PC-9 (cell line): Measurements from ENCODE around the gene GATA3. TPM values are rescaled to one million over a fixed set of nuclear protein-coding genes. Genes with fewer than 3 reads are reported as not detected.

Experiments
- BruUV-seq: library from RNA; stranded (reverse); fragments of 400-500 nt; replicated peaks from 2 replicates; lab custom pipeline; 2021; lab: Mats Ljungman, UMichigan
- CTCF ChIA-PET: fragments of 300-600 bp; sonication (Branson Sonifier 250); formaldehyde crosslinking; loops from one replicate; lab custom pipeline; 2022; ENCODE audit warnings: antibody characterized with exemption; lab: Charles Lee
- POLR2A ChIA-PET: fragments of 300-600 bp; sonication (Branson Sonifier 250); formaldehyde crosslinking; loops from one replicate; lab custom pipeline; 2022; ENCODE audit warnings: antibody characterized with exemption; ENCODE audit not compliant: unreplicated experiment; lab: Charles Lee
- DNase-seq, 2 experiments: peaks; one replicate each; pipeline versions ENCODE4 v3.0.0 to v3.0.0-alpha.2; 2015 to 2022; ENCODE audit warnings: mixed read lengths in 1 of 2
- H2AFZ ChIP-seq: fragments of 200-600 bp; sonication (generic); 2 replicates; pipeline ENCODE4 v1.8.1; 2017; ENCODE audit warnings: antibody characterized with exemption
- H3F3A ChIP-seq: fragments of 200-600 bp; sonication (generic); 2 replicates; pipeline ENCODE4 v1.8.1; 2017; ENCODE audit warnings: antibody characterized with exemption, mild to moderate bottlenecking, low read depth; ENCODE audit not compliant: insufficient read depth
- H3K27ac ChIP-seq: fragments of 200-600 bp; sonication (generic); 2 replicates; pipeline ENCODE4 v1.6.1; 2016; ENCODE audit warnings: mixed run types
- H3K27me3 ChIP-seq: fragments of 200-600 bp; sonication (generic); 2 replicates; pipeline ENCODE4 v1.6.1; 2016; ENCODE audit warnings: low read depth, mixed run types; ENCODE audit not compliant: insufficient read depth
- H3K36me3 ChIP-seq: fragments of 200-600 bp; sonication (generic); 2 replicates; pipeline ENCODE4 v1.6.1; 2016; ENCODE audit warnings: low read depth, mixed run types
- H3K4me1 ChIP-seq: fragments of 200-600 bp; sonication (generic); replicated peaks from 2 replicates; pipeline ENCODE4 v1.6.1; 2016; ENCODE audit warnings: mixed run types; ENCODE audit not compliant: insufficient read depth
- H3K4me2 ChIP-seq: fragments of 200-600 bp; sonication (generic); 2 replicates; pipeline ENCODE4 v1.6.1; 2017; ENCODE audit warnings: mixed run types
- H3K4me3 ChIP-seq: fragments of 200-600 bp; sonication (generic); 2 replicates; pipeline ENCODE4 v1.6.1; 2016; ENCODE audit warnings: mixed run types
- H3K79me2 ChIP-seq: fragments of 200-600 bp; sonication (generic); 2 replicates; pipeline ENCODE4 v1.6.1; 2017; ENCODE audit warnings: low read depth, mixed run types
- H3K9me2 ChIP-seq: fragments of 200-600 bp; sonication (generic); 2 replicates; pipeline ENCODE4 v1.8.1; 2017; ENCODE audit warnings: mild to moderate bottlenecking; ENCODE audit not compliant: insufficient read depth
- H3K9me3 ChIP-seq: fragments of 200-600 bp; sonication (generic); 2 replicates; pipeline ENCODE4 v1.8.1; 2016; ENCODE audit warnings: low read depth; ENCODE audit not compliant: insufficient read depth
- H4K20me1 ChIP-seq: fragments of 200-600 bp; sonication (generic); 2 replicates; pipeline ENCODE4 v1.8.1; 2017; ENCODE audit not compliant: insufficient read depth
- EZH2 ChIP-seq: fragments of 200-600 bp; sonication (generic); IDR thresholded peaks from 2 replicates; pipeline ENCODE4 v1.8.0; 2017; ENCODE audit warnings: antibody characterized with exemption, low read depth
- intact Hi-C: fragments of 100-400 bp; cut with micrococcal nuclease; formaldehyde crosslinking; loops from one replicate; pipeline ENCODE4 v1.10.0; 2022; ENCODE audit not compliant: unreplicated experiment
- total RNA-seq: library from RNA; stranded (reverse); gene quantifications from 2 replicates; pipeline ENCODE4 v1.2.3, GENCODE V29; 2021
- TF ChIP-seq, protein P1 (sequence below): fragments of 200-600 bp; sonication (generic); conservative IDR thresholded peaks from 2 replicates; pipeline ENCODE4 v1.6.1; 2017; ENCODE audit warnings: mixed run types, antibody characterized with exemption, mild to moderate bottlenecking, moderate library complexity

GATA3 gene
- total RNA-seq, 1 experiment from 2014 or later, result 43.6 TPM

DNA sequence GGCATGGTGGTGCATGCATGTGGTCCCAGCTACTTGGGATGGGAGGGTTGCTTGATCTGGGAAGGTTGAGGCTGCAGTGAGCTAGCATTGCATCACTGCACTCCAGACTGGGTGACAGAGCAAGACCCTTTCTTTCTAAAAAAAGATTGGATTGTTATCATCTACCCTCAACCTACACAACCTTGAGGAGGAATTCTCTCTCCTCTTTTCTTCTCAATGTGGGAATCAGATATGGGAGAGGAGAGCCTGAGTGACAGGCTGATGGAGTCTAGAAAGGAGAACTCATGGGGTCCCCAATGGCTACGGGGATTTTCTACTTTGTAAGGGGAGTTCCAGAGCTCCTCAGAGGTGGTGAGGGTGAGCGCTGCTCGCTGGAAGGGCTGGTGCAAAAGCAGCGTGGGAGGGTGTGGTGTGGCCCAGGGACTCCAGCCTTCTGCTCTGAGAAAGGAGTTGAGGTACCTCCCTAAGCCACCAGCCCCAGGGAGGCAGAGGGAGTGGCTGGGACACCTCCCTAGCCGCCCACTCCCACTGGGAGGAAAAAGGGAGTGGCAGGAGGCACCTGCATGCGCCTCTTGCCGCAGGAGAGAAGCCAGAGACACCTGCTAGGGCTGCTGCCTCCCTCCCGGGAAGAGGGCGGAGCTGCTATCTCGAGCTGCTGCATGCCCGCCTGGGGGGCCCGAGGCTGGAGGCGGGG, 48.4 kb downstream of the GATA3 start:
- intact Hi-C loops, result no loop called here
- TF ChIP-seq EZH2, result no peak

DNA sequence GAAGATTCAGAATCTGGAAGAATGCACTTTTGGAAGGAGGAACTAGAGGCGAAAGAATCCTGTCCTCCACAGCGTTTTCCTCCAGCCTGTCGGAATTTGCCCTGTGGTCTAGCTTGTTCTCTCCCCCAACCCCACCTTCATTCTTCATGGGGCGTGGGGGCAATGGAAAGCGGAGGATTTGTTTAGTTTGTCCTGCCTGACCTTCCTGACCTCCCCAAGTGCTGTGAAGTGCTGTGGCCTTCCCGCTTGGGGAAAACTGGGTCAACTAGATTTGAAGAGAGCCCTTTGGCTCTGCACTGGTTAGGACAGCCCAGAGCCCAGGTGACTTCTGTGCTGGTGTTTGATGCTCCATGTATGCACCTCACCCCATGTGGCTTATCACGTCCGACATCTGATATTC, 49.1 kb downstream of the GATA3 start:
- Histone ChIP-seq H3K27me3 (no peaks in the 10 kb centered on the region), H4K20me1 (no peaks in the 10 kb centered on the region), H2AFZ (no peak overlapping the region), H3F3A (no peaks in the 10 kb centered on the region), H3K4me1 (no peaks in the 10 kb centered on the region), H3K9me3 (no peaks in the 10 kb centered on the region), H3K4me3 (no peak overlapping the region), H3K36me3 (no peaks in the 10 kb centered on the region), H3K27ac (no peak overlapping the region), H3K4me2 (no peak overlapping the region), H3K9me2 (no peaks in the 10 kb centered on the region), H3K79me2 (no peaks in the 10 kb centered on the region)
- intact Hi-C loops, result no loop called here
- CTCF ChIA-PET, result interaction anchor here (0.7 kb wide), 1 partner anchor 35 kb away, joined by 9 read pairs; no protein-coding TSS in a partner anchor
- POLR2A ChIA-PET, result no interaction called here
- TF ChIP-seq, protein P1, sequence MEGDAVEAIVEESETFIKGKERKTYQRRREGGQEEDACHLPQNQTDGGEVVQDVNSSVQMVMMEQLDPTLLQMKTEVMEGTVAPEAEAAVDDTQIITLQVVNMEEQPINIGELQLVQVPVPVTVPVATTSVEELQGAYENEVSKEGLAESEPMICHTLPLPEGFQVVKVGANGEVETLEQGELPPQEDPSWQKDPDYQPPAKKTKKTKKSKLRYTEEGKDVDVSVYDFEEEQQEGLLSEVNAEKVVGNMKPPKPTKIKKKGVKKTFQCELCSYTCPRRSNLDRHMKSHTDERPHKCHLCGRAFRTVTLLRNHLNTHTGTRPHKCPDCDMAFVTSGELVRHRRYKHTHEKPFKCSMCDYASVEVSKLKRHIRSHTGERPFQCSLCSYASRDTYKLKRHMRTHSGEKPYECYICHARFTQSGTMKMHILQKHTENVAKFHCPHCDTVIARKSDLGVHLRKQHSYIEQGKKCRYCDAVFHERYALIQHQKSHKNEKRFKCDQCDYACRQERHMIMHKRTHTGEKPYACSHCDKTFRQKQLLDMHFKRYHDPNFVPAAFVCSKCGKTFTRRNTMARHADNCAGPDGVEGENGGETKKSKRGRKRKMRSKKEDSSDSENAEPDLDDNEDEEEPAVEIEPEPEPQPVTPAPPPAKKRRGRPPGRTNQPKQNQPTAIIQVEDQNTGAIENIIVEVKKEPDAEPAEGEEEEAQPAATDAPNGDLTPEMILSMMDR, result no peak
- no peak for TF ChIP-seq EZH2
- no peak for DNase-seq
- BruUV-seq, result no TSS peak

More for the DNA sequence above, 48.4 kb downstream of the GATA3 start:
- H3K4me1 ChIP-seq, result no peaks in the 10 kb centered on the region
- no peaks in the 10 kb centered on the region for H3F3A ChIP-seq
- ChIA-PET POLR2A (no interaction called here), CTCF (no interaction called here)
- H3K27me3 ChIP-seq, result no peaks in the 10 kb centered on the region
- H3K4me2 ChIP-seq, result no peak overlapping the region
- no peak overlapping the region for H3K4me3 ChIP-seq
- H3K9me3 ChIP-seq, result no peaks in the 10 kb centered on the region
- peak in 1 of 2 experiments; percentile 25 for DNase-seq
- no peaks in the 10 kb centered on the region for H3K36me3 ChIP-seq
- no peak overlapping the region for H3K27ac ChIP-seq
- no peaks in the 10 kb centered on the region for H3K79me2 ChIP-seq
- no peak overlapping the region for H2AFZ ChIP-seq
- H4K20me1 ChIP-seq, result no peaks in the 10 kb centered on the region
- BruUV-seq, result no TSS peak
- no peaks in the 10 kb centered on the region for H3K9me2 ChIP-seq

DNA sequence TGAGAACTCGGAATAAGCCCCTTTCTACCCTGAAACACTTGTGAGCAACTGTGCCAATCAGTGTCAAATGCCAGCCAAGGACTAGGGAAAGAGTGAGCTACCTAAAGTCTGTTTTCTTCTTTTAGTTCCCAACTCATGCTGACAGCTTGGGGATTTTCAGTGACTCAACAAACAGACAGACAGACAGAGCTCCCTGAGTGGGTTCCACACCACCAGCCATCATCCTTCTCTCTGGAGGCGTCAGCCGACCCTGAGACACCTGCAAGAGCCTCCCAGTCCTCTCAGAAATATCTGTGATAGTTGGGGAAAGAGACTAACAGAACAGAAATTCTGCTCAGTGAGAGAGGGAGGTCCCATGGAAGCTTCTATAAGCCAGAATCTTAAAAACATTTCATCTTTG, 49.5 kb downstream of the GATA3 start:
- H3F3A ChIP-seq, result no peaks in the 10 kb centered on the region
- no peaks in the 10 kb centered on the region for H3K36me3 ChIP-seq
- H3K4me1 ChIP-seq, result no peaks in the 10 kb centered on the region
- H3K9me2 ChIP-seq, result no peaks in the 10 kb centered on the region
- H3K27me3 ChIP-seq, result no peaks in the 10 kb centered on the region
- H2AFZ ChIP-seq, result no peak overlapping the region
- no peaks in the 10 kb centered on the region for H4K20me1 ChIP-seq
- BruUV-seq, result no TSS peak
- no peak overlapping the region for H3K4me3 ChIP-seq
- CTCF ChIA-PET, result interaction anchor here (0.7 kb wide), 1 partner anchor 35 kb away, joined by 9 read pairs; no protein-coding TSS in a partner anchor
- no peaks in the 10 kb centered on the region for H3K9me3 ChIP-seq
- DNase-seq, result no peak
- H3K4me2 ChIP-seq, result no peak overlapping the region
- no peaks in the 10 kb centered on the region for H3K79me2 ChIP-seq
- no peak overlapping the region for H3K27ac ChIP-seq
- TF ChIP-seq, protein P1, result no peak
- TF ChIP-seq EZH2, result no peak
- intact Hi-C loops, result no loop called here
- POLR2A ChIA-PET, result no interaction called here
